Measurements from ENCODE around the gene DGCR6. TPM values are rescaled to one million over a fixed set of nuclear protein-coding genes. Genes with fewer than 3 reads are reported as not detected.
A peak's percentile ranks its signal among the peaks of the same experiment; 100 is the strongest.
"Not testable (repeated sequence)": the region's sequence is repeated elsewhere in the genome, so short reads cannot be mapped to it uniquely, and the experiment has no call there.

DGCR6 gene
- total and polyA plus RNA-seq, 10 of the 15 experiments (the other 5 are each of a cell fraction or from before 2014, with no cell fraction given) = 0.06 to 0.54 (median 0.16) TPM; not detected in 2

DNA sequence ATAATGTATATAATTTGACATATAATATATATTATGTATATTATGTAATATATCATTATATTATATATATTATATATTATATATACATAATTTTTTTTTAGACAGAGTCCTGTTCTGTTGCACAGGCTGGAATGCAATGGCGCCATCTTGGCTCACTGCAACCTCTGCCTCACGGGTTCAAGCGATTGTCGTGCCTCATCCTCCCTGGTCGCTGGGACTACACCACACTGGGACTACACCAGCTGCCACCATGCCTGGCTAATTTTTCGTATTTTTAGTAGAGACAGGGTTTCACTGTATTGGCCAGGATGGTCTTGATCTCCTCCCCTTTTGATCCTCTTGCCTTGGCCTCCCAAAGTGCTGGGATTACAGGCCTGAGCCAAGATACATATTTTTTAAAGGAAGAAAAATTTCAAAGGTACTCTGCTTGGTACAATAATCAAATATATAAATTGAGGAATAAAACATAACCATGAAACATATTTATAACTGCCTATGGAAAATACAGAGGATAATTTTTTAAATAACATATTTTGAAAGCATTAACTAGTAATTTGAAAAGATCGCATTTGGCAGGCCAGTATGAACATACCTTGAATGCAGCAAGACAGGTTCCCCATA lies 10.0 kb upstream of the DGCR6 start:
- H2AFZ ChIP-seq (ENCODE audit: control insufficient read depth, low read depth, low read length); intact Hi-C loops (cut with micrococcal nuclease; ENCODE audit: unreplicated experiment); SMC1A ChIA-PET (ENCODE audit: uncharacterized antibody, unreplicated experiment); in situ Hi-C loops (cut with MboI); RAD21 ChIA-PET (ENCODE audit: unreplicated experiment); H3K9me3 ChIP-seq (replicated peaks; ENCODE audit: control insufficient read depth, insufficient read depth, low read length); DNase-seq (ENCODE audit: low read depth, low spot score); H3K79me2 ChIP-seq (ENCODE audit: control insufficient read depth, insufficient read depth, low read length); H3K4me3 ChIP-seq; BruUV-seq (replicated peaks); H3K27me3 ChIP-seq (replicated peaks in 1 of 2; ENCODE audit: control insufficient read depth in 2 of 2, insufficient read depth in 2 of 2, low read length in 1 of 2); POLR2A ChIA-PET; H3K27ac ChIP-seq (ENCODE audit: control insufficient read depth, insufficient read depth); H3K9ac ChIP-seq (ENCODE audit: control insufficient read depth, insufficient read depth, low read length); CTCF ChIA-PET; ATAC-seq; H3K36me3 ChIP-seq (ENCODE audit: control insufficient read depth in 2 of 2, insufficient read depth in 2 of 2, low read length in 1 of 2); H3K4me1 ChIP-seq (ENCODE audit: control insufficient read depth, insufficient read depth, low read length); H3K4me2 ChIP-seq (ENCODE audit: control insufficient read depth, insufficient read depth); H4K20me1 ChIP-seq (ENCODE audit: control insufficient read depth, insufficient read depth): not testable (repeated sequence)
- FAIRE-seq = peak; percentile 75
- 74% methylated on average over 5 of the region's 7 CpGs for WGBS (ENCODE audit: insufficient coverage, insufficient replicate concordance, low lambda C conversion rate, missing lambda C conversion rate)

DNA sequence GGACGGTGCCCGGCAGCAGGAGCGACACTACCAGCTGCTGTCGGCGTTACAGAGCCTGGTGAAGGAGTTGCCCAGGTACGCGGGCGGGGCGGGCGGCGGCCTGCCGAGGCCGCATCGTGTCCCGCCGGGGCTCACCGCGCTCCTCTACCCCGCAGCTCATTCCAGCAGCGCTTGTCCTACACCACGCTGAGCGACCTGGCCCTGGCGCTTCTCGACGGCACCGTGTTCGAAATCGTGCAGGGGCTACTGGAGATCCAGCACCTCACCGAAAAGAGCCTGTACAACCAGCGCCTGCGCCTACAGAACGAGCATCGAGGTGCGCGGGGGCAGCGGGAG lies 258 bp downstream of the DGCR6 start:
- WGBS (ENCODE audit: insufficient coverage, insufficient replicate concordance, low lambda C conversion rate, missing lambda C conversion rate) = no CpG with 5 or more reads among the region's 36 CpGs
- H3K9ac ChIP-seq (ENCODE audit: control insufficient read depth, insufficient read depth, low read length); BruUV-seq (replicated peaks); in situ Hi-C loops (cut with MboI); DNase-seq (ENCODE audit: low read depth, low spot score); H3K4me2 ChIP-seq (ENCODE audit: control insufficient read depth, insufficient read depth); POLR2A ChIA-PET; FAIRE-seq; H3K79me2 ChIP-seq (ENCODE audit: control insufficient read depth, insufficient read depth, low read length); H3K9me3 ChIP-seq (replicated peaks; ENCODE audit: control insufficient read depth, insufficient read depth, low read length); H3K27me3 ChIP-seq (replicated peaks in 1 of 2; ENCODE audit: control insufficient read depth in 2 of 2, insufficient read depth in 2 of 2, low read length in 1 of 2); H3K4me3 ChIP-seq; RAD21 ChIA-PET (ENCODE audit: unreplicated experiment); H3K4me1 ChIP-seq (ENCODE audit: control insufficient read depth, insufficient read depth, low read length); H3K27ac ChIP-seq (ENCODE audit: control insufficient read depth, insufficient read depth); H3K36me3 ChIP-seq (ENCODE audit: control insufficient read depth in 2 of 2, insufficient read depth in 2 of 2, low read length in 1 of 2); H2AFZ ChIP-seq (ENCODE audit: control insufficient read depth, low read depth, low read length); intact Hi-C loops (cut with micrococcal nuclease; ENCODE audit: unreplicated experiment); SMC1A ChIA-PET (ENCODE audit: uncharacterized antibody, unreplicated experiment); H4K20me1 ChIP-seq (ENCODE audit: control insufficient read depth, insufficient read depth): not testable (repeated sequence)
- ATAC-seq = peak; percentile 45; the same call in 2 of the 3 replicates
- CTCF ChIA-PET = interaction anchor here (0.8 kb wide), 1 partner anchor 49 kb away, joined by 4 read pairs; no protein-coding TSS in a partner anchor
